GM18873 (cell line): Measurements from ENCODE around the gene B2M.
"Not testable (repeated sequence)": the region's sequence is repeated elsewhere in the genome, so short reads cannot be mapped to it uniquely, and the experiment has no call there.

ENCODE experiments used
- ATAC-seq: cut with Tn5 transposase; IDR thresholded peaks from one replicate; pipeline ENCODE4 v1.9.1; 2021; ENCODE audit warnings: mild to moderate bottlenecking, moderate library complexity, moderate number of reproducible peaks; ENCODE audit not compliant: unreplicated experiment, low FRiP score

The B2M gene

DNA sequence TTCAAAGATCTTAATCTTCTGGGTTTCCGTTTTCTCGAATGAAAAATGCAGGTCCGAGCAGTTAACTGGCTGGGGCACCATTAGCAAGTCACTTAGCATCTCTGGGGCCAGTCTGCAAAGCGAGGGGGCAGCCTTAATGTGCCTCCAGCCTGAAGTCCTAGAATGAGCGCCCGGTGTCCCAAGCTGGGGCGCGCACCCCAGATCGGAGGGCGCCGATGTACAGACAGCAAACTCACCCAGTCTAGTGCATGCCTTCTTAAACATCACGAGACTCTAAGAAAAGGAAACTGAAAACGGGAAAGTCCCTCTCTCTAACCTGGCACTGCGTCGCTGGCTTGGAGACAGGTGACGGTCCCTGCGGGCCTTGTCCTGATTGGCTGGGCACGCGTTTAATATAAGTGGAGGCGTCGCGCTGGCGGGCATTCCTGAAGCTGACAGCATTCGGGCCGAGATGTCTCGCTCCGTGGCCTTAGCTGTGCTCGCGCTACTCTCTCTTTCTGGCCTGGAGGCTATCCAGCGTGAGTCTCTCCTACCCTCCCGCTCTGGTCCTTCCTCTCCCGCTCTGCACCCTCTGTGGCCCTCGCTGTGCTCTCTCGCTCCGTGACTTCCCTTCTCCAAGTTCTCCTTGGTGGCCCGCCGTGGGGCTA is at the start of gene B2M, which contains the start of gene PATL2:
TSS of gene B2M (plus strand) at position 422 of the 647 bp plus-strand sequence. CDS start at position 452, 30 bp downstream.
TSS of gene PATL2 (minus strand) at position 228 of the 647 bp plus-strand sequence. CDS start 34,833 bp downstream, outside the sequence.
- ATAC-seq = peak; percentile 80

DNA sequence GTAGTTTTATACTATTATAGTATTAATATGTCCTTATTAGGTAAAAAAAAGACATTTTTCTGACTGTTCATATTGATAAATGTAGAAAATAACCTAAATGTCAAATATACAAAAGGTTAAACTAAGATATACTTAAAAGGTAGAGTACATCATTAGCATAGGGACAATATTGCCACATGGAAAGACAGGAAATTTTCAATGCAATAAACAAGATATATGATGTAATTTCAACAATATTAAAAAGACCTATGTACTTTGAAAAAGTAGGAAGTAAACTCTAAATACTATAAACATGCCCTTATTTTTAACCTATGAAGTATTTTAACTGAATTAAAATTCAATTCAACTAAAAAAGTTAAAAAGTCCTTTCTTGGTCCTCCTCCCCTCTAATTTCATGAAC is 49.7 kb upstream of the B2M start:
- ATAC-seq = no peak

DNA sequence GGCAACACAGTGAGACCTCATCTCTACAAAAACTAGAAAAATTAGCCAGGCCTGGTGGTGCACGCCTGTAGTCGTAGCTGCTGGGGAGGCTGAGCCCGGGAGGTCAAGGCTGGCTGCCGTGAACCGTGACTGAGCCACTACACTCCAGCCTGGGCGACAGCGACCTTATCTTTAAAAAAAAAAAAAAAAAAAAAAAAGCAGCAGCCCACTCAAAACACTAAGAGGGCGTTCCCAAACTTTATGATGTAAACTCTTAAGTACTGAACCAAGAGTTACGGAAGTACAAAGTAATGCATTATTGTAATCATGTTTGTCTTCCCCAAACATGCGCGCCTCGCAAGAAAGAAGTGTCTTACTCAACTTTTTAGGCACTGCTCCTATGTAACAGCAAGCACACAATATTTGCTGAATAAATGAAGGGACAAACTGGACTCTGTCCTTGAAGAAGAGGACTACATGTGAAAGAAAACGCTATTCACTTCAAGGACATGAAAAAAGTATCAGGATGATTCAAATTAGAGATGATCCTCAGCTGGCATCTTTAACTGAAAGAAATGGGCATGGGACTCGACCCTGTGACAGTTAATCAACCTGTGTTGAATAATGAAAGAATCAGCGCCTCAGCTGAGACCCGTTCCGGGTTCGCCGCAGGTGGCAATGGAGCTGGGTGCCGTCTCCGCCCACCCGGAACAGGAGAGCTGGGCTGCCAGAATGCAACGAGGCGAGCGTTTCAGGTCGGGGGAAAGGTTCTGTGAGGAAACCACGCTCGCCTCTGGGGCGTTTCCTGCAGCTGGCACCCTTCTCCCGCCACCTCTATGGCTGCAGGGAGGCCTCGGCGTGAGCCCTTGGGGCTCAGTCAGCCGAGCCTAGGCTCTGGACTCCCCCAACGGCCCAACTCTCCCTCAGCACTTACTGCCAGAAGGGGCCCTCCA is 48.6 kb upstream of the B2M start:
- peak; percentile 37 for ATAC-seq

DNA sequence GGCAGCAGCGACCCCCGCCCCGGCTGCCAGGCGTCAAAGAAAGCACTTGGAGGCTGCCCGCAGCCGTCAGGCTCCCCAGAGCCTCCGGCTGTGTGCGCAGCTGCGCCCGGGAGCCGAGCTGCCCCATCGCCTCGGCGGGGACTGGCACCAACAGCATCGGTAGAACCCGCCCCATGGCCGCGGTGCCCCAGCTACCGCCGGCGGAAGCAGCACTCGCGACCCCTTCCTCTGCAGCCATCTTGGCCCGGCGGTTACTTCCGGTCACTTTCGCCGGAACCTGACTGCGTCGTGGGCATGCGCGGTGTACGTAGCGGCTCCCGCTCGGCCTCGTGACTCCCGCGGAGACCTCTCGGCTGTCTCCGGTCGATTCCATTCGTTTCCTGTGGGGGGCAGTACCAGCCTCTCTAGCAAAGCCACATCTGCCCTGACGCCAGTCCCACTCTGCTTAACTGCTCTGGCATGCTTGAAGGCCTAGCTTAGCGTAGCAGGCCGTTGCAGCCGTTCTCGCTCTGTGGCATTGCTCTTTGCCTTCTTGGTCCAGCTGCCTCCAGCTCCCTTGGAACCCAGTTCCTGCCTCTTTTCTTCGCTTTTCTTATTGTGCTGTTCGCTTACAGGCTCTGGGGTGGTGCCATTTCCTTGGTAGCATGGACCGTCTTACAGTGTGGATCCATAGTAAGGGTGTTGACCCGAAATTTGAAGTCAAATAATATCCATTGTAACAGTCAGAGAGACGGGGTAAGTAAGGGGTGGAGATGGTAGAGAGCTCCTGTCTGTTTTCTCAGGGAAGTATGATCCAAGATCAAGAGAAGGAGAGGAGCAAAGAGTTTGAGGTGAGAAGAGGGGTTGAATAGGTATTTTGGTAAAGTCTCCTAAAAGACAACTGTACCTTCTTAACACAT is 47.7 kb upstream of the B2M start, which contains the start of gene SPG11:
TSS of gene SPG11 (minus strand) at position 253 of the 899 bp plus-strand sequence. CDS start at position 238, 15 bp downstream.
- peak; percentile 67 for ATAC-seq

DNA sequence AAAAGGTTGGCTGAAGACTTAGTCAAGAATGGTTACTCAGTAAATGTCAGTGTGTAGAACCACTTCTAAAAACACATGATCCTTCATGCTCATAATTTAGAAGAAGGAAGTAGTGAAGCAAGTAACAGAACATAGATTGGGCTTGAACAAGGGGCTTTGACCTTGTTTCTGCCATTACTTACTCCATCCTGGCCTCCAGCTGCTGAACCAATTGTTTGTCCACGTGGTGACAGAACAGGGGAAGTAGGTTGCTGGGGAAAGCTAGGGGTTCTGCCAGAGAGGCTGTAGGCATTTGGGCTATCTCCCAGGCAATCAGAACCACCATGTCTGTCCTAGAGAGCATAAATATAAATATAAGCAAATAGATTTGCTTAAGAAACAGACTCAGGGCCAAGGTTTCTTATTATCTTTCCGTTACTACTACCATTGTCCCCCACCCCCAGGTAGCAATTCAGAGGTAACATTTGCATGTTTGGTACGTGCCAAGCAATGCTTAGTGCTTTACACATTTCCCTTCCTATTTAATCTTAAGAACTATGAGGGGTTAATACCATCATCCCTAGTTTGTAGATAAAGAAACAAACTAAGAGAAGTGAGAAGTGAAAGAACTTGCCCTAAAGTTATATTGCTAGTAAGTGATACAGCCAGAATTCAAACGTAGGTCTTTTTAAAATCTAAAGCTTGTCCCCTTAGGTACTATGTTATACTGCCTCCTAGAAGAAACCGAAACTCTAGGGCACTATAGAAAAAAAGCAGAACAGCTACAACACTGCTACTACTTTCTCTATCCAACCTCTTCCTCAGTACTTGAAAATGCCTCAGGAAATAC is 44.9 kb upstream of the B2M start:
- no peak for ATAC-seq

DNA sequence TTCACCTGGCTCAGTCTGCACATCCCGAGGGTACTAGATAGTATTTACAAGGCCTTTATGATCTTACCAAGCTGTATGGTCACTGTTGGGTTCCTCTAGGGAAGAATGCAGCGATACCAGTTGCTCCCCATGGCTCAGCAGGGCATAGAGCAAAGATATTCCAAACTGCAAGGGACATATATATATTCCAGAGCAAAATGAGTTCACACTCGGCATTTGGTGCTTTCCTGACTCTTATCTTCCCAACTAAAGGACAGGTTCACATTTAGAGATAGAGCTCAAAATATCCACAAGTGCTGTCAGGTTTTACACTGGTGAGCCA is 44.3 kb upstream of the B2M start:
- no peak for ATAC-seq

DNA sequence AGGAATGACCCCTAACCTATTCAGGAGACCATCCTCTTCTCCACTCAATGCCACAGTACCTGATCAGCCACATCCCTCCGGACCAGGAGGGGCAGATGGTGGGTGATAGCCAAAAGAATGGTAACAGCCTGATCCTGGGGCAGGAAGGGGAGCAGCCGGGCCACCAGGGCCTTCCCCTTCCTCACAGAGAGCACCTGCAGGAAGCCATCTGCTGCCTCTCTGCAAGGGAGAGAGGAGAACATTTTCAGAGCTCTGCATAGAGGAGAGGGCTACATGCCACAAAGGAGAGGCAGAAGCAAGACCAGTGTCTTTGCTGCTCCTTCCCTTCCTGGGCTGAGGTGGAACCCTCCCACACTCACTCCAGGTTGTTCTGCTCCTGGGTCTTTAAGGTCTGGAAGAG is 42.4 kb upstream of the B2M start:
- ATAC-seq = no peak

DNA sequence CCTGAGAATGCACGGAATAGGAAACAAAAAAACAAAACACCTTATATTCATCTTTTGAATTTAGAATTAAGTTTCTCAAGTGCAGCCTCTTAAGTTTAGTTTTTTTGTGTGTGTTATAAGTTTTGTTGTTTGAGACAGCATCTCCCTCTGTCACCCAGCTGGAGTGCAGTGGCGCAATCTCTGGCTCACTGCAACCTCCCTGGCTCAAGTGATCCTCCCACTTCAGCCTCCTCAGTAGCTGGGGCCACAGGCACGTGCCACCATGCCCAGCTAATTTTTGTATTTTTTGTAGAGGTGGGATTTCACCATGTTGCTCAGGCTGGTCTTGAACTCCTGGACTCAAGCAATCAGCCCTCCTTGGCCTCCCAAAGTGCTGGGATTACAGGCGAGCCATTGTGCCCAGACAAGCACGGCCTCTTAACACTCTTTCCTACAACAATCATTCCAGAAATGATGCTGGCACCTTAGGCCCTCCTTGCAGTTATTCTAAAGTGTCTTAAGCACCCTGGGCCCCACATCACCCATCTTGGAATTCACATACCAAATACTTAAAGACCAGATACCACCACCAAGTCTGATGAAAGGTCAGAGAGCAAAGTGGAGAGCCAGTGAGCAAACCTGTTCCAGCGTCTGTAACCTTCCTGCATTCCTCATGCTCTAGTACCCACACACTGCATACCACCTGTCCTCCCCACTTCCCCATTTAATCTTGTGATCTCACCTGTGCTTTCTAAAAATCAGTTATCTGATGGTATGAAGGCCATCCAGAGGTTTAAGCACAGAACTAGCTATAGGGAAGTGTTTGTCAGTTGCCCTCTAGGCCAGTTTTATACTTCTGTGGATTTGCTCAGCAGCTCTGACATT is 41.0 kb upstream of the B2M start:
- no peak for ATAC-seq

DNA sequence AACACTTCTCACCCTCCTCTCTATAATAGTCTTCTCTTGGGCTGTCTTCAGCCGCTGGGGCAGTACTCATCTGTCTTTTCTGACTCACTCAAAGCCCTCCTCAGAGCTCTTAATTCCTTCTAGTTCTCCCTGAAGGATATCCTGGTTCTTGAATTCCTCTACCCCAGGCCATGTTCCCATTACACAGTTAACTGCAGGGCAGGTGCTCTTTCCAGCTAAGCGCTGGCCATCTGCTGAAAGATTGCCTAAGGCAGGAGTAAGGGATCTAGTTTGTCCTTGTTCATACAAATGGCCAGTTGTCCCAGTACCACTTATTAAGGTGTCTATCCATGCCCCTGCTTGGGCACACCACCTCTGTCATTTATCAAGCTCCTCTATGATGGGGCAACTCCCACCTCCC is 37.7 kb upstream of the B2M start:
- ATAC-seq = no peak

DNA sequence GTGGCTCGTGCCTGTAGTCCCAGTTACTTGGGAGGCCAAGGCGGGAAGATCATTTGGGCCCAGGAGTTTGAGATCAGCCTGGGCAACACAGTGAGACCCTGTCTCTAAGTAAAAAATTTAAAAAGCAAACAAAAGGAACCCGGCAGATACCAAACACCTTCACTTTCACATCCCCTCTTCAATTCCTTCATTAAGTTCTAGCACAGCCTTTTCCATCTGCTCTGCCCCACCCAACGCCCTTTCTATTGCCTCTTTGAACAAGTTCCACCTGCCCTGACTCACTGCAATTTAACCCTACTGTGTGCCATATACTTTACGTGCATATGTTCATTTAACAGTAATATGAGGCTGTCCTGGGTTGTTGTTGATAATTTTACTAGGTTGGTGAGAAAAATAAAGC is 35.4 kb upstream of the B2M start:
- ATAC-seq = no peak

DNA sequence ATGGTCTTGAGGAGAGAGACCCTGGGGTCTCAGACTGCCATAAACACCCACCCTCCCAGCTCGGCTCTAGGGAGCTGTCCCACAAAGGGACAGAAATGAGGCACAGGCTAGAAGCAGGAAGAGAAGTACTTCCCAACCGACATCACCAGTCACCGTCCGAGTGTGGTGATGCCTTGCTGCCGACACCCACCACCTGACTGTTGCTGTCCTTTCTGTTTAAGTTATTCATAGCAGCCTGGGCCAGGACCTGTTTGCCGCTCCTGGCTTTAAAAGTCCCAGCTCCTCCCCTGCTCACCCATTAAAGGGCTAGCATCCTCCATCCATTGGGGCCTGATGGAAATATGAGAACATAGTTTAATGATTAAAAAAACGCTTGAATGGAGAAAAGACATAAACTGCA is 34.6 kb upstream of the B2M start:
- no peak for ATAC-seq

DNA sequence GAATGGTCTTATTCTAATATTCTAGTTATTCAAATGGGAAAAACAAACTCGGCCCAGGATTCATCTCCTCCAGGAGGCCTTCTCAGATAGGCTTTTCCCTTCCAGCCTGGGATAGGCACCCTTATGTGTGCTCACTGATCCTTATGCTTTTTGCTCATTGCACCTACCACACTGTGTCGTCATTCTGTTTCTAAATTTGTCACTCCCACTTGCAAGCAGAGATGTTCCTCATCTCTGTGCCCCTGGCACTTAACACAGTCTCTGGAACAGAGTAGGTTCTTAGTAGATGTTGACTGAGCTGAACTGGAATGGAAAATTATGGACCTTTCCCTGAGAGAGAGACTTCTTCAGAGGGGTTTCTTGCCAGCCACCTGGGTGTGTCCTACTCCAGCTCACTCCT is 29.1 kb upstream of the B2M start:
- ATAC-seq = no peak

DNA sequence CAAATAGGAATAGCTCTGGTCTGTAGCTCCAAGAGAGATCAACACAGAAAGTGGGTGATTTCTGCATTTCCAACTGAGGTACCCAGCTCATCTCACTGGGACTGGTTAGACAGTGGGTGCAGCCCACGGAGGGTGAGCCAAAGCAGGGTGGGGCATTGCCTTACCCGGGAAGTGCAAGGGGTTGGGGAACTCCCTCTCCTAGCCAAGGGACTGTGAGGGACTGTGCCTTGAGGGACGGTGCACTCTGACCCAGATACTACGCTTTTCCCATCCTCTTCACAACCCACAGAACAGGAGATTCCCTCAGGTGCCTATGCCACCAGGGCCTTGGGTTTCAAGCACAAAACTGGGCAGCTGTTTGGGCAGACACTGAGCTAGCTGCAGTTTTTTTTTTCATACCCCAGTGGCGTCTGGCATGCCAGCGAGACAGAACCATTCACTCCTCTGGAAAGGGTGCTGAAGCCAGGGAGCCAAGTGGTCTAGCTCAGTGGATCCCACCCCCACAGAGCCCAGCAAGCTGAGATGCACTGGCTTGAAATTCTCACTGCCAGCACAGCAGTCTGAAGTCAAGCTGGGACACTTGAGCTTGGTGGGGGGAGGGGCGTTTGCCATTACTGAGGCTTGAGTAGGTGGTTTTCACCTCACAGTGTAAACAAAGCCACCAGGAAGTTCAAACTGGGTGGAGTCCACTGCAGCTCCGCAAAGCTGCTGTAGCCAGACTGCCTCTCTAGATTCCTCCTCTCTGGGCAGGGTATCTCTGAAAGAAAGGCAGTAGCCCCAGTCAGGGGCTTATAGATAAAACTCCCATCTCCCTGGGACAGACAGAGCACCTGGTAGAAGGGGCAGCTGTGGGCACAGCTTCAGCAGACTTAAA is 28.3 kb upstream of the B2M start:
- ATAC-seq = not testable (repeated sequence)

DNA sequence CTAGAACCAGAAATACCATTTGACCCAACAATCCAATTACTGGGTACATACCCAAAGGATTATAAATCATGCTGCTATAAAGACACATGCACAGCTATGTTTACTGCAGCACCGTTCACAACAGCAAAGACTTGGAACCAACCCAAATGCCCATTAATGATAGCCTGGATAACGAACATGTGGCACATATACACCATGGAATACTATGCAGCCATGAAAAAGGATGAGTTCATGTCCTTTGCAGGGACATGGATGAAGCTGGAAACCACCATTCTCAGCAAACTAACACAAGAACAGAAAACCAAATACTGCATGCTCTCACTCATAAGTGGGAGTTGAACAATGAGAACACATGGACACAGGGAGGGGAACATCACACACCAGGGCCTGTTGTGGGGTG is 22.0 kb upstream of the B2M start:
- not testable (repeated sequence) for ATAC-seq

DNA sequence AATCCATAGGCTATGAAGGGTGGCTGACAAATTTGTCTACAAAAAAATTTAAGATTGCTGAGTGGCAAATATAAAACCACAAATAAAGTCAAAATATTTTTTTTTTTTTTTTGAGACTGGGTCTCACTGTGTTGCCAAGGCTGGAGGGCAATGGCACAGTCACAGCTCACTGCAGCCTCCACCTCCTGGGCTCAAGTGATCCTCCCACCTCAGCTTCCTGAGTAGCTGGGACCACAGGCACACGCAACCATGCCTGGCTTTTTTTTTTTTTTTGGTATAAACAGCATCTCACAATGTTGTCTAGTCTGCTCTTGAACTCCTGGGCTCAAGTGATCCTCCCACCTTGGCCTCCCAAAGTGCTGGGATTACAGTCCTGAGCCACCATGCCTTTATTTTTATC is 21.1 kb upstream of the B2M start:
- ATAC-seq = not testable (repeated sequence)

DNA sequence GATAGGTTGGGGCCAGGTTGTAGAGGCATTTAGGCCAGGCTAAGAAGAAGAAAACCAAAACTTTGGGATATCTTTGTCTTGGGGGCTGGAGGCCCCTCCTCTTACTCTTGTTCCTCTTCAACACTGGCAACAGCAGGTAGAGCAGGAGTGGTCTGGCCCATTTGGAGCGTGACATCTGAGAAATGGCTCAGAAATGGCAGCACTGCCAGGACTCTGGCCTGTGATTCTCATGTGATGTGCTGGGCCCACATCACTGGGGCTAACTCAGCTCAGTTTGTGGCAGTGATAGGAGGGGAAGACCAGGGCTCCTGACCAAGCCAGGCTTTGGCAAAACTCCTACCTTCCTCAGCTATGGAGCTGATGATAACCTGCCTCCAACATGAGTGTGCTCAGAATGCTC is 18.7 kb upstream of the B2M start:
- ATAC-seq = no peak

DNA sequence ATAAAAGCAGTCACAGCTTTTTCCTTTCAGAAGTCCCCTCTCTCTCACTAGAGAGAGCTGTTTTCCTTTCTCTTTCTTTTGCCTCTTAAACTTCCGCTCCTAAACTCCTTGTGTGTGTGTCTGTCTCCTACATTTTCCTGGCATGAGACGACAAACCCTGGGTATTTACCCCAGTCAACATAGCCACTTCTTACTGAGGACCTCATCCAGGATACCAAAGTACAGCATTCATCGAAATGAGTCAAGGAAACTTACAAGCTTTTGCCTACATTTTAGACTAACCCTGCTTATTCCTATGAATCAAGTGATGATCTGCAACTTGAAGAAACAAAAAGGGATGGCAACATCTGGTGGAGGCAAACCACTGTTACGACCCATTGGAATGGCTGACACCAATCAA is 16.9 kb upstream of the B2M start:
- ATAC-seq = no peak

DNA sequence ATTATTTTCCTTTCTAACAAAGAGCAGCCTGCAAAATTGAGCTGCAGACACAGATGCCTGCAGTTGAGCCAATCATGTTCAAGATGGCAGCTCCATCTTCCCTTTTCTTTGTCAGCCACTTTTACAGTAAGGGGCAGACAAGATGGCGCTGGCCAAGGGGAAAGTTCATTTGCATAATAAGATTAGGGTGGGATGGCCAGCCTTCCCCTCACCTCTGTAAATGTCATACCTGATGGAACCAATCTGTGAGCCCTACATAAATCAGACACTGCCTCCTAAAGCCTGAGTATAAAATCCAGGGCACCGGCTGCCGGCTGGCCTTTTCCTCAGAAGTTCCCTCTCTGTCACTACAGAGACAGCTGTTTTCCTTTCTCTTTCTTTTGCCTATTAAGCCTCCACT is 16.0 kb upstream of the B2M start:
- no peak for ATAC-seq
